ENCODE data around the gene PNMA6F. TPM values are rescaled to one million over a fixed set of nuclear protein-coding genes. Genes with fewer than 3 reads are reported as not detected.
"Not testable (repeated sequence)": the region's sequence is repeated elsewhere in the genome, so short reads cannot be mapped to it uniquely, and the experiment has no call there.

PNMA6F gene
- total RNA-seq, 1 donor from 2014 or later, result not detected

- peak; percentile 49 for DNase-seq (ENCODE audit: low spot score)
These were observed 18.0 kb downstream of the PNMA6F start for GRCh38 chrX:153303276-153304262.

GRCh38 chrX:153302796-153303195, 18.8 kb downstream of the PNMA6F start:
- DNase-seq (ENCODE audit: low spot score), result peak; percentile 9

GRCh38 chrX:153301746-153302145, 19.8 kb downstream of the PNMA6F start:
- peak; percentile 16 for DNase-seq (ENCODE audit: low spot score)

GRCh38 chrX:153299855-153300254, 21.7 kb downstream of the PNMA6F start:
- DNase-seq (ENCODE audit: low spot score), result no peak

- peak; percentile 51 for DNase-seq (ENCODE audit: low spot score)
These were observed 24.2 kb downstream of the PNMA6F start for GRCh38 chrX:153297376-153297775.

GRCh38 chrX:153293485-153294071, 28.0 kb downstream of the PNMA6F start:
- DNase-seq (ENCODE audit: low spot score), result peak; percentile 4

DNA sequence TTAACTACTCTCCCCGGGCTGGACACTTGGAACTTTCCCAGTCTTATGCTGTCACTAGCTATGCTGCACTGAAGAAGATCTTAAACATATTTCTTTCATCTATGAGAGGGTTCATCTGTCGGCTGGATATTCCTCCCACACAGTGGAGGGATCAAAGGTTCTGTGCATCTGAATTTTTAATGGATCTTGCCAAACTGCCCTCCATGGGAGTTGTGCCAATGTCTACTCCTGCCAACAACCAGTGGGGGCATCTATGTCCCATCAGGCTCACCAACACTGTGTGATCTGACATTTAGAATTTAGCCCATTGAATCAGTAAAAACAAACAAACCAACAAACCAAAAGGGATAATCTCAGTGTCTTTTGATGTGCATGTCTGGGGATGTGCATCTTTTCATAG, 32.8 kb downstream of the PNMA6F start:
- DNase-seq (ENCODE audit: low spot score), result not testable (repeated sequence)

- DNase-seq (ENCODE audit: low spot score), result not testable (repeated sequence)
These were observed 35.9 kb downstream of the PNMA6F start for GRCh38 chrX:153285678-153286077.

GRCh38 chrX:153283982-153284381, 37.6 kb downstream of the PNMA6F start:
- DNase-seq (ENCODE audit: low spot score), result peak; percentile 73

DNA sequence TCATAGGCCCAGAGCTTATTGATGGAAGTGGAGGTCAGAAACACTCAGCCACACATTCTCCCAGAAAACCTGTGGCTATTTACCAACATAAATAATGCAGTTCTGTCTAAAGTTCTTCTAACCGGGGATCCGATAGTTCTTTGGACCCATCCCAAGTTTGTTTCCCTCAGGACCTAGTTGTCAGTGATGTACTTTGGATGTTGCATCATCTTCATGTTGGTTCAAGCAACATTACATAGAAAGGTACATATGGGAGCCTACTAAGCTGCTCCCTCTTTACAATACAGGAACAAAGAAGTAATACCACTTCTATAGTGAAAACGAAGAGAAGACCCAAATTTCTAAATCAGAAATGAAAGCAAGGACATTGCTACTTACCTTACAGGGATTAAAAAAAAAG, 39.8 kb downstream of the PNMA6F start:
- not testable (repeated sequence) for DNase-seq (ENCODE audit: low spot score)

- DNase-seq (ENCODE audit: low spot score), result not testable (repeated sequence)
These were observed 42.3 kb downstream of the PNMA6F start for GRCh38 chrX:153279304-153279703.

DNA sequence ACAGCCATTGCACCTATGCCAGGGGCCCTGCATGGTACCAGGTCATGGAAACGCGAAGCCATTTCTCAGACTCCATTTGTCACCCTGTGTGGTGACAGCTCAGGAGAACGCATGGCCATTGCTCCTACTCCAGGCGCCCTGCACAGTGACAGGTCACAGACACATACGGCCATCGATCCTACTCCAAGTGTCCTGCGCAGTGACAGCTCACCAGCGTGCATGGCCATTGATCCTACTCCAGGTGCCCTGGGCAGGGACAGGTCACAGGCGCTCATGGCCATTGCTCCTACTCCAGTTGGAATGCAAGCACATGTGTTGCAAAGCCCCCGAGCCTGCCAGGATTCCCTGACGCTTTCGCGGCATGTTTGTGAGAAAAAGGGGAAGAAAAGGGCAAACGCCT, 45.5 kb downstream of the PNMA6F start:
- not testable (repeated sequence) for DNase-seq (ENCODE audit: low spot score)

DNA sequence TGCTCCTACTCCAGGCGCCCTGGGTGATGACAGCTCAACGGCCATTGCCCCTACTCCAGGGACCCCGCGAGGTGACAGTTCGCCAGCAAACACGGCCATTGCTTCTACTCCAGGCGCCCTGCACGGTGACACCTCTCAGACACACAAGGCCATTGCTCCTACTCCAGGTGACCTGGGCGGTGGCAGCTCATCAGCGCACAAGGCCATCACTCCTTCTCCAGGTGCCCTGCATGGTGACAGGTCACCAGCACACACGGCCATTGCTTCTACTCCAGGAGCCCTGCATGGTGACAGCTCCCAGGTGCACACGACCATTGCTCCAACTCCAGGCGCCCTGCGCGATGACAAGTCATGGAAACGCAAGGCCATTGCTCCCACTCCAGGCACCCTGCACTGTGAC, 46.1 kb downstream of the PNMA6F start:
- peak; percentile 22 for DNase-seq (ENCODE audit: low spot score)

- not testable (repeated sequence) for DNase-seq (ENCODE audit: low spot score)
These were observed 49.0 kb downstream of the PNMA6F start for GRCh38 chrX:153272584-153272983.

DNA sequence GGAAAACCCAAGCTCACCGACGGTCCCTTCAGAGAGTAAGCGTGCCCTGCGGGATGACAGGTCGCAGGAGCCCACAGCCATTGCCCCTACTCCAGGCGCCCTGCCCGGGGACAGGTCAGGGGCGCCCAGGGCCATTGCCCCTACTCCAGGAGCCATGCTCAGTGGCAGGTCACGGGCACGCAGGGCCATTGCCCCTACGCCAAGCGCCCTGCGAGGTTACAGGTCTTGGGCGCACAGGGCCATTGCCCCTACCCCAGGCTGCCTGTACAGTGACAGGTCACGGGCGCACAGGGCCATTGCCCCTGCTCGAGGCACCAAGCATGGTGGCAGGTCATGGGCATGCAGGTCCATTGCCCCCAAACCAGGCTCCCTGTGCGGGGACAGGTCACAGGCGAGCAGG, 49.5 kb downstream of the PNMA6F start:
- not testable (repeated sequence) for DNase-seq (ENCODE audit: low spot score)

Other genes starting within 250 kb of the PNMA6F start
- gene PNMA6A, start 249.3 kb downstream of the PNMA6F start, total RNA-seq, result 2.5 TPM
- not detected for gene MAGEA1, start 142.5 kb downstream of the PNMA6F start, total RNA-seq
- 21.3 TPM for gene ZNF275, start 12.4 kb upstream of the PNMA6F start, total RNA-seq
- not detected for gene PNMA6E, start 79.6 kb upstream of the PNMA6F start, total RNA-seq
- 5.4 TPM for gene ZFP92, start 89.7 kb upstream of the PNMA6F start, total RNA-seq
- gene TREX2, start 124.3 kb upstream of the PNMA6F start, total RNA-seq, result 0.80 TPM
- gene HAUS7, start 148.8 kb upstream of the PNMA6F start, total RNA-seq, result 22.1 TPM
- 72.1 TPM for gene BGN, start 173.2 kb upstream of the PNMA6F start, total RNA-seq
- gene ATP2B3, start 195.9 kb upstream of the PNMA6F start, total RNA-seq, result not detected

Measured in mesenteric fat pad (tissue), 1 donor.